ENCODE measurements around the gene JADE1.
A peak's percentile ranks its signal among the peaks of the same experiment; 100 is the strongest.

Gene JADE1

DNA sequence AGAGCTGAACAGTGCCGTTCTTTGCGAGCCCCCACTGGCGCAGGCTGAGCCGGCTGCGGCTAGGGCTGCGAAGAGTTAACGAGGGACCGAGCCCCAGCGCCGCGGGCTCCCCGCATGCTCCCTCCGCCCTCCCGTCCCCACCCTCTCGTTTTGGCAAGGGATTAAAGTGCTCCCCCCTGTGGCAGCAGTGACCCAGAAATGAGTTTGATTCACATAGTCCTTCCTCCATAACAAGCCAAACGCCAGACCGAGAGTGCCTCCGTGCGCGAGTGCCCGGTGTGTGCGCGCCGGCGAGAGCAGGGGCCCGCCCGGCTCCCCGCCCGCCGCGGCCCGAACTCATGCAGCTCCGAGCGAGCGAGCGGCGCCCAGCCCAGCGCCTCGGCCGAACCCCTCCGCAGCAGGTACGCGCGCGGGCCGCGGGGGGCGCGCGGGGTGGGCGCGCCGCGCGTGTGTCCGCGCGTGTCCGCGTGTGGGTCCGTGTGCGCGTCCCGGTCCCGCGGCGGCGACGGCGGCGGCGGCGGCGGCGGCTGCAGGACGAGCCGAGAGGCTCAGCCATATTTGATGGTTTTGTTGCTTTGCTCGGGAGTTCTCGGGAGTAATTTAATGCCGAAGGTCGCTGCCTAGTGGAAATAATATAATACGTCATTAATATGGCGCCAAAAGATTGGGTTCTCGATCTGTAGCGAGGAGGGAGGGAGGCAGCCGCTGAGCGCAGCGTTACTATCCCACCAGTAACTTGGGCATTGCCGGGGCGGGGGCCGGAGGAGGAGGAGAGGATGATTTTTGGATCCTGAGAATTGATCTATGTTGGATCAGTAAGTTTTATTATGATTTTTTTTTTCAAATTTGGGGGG, at the start of gene JADE1:
JADE1 (plus strand) TSS at position 224 of the 854 bp plus-strand sequence. CDS start 22,059 bp downstream, outside the sequence.
- H3K27ac Mint-ChIP-seq = peak within 1 kb of the TSS; percentile 100
- H3K36me3 Mint-ChIP-seq = no peaks in the 10 kb centered on the region
- H3K27me3 Mint-ChIP-seq = no peaks in the 10 kb centered on the region
- H3K4me1 Mint-ChIP-seq (ENCODE audit: low read depth) = peaks cover 16% of the 10 kb centered on the region
- H3K4me3 Mint-ChIP-seq = peak within 1 kb of the TSS; percentile 100
- H3K9me3 Mint-ChIP-seq (ENCODE audit: low read depth) = no peaks in the 10 kb centered on the region

DNA sequence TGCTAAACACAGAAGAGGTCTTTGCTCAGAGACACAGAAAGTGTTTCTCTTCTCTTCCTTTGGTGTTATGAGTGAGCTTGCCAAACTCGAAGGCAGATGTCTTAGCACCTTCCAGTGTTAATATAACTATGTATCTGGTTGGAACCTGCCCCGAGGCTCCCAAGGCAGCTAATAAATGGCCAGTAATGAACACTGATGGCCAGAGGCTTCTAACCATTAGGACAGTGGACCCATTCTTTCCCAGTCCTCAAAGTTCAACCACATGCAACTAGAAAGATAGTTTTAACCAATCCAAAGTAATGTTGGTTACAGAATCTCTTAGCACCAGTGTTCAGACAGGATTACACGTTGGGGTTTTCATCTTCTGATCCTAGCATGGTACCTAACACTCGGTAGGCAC, 42.7 kb upstream of the JADE1 start:
- no peaks in the 10 kb centered on the region for H3K36me3 Mint-ChIP-seq

DNA sequence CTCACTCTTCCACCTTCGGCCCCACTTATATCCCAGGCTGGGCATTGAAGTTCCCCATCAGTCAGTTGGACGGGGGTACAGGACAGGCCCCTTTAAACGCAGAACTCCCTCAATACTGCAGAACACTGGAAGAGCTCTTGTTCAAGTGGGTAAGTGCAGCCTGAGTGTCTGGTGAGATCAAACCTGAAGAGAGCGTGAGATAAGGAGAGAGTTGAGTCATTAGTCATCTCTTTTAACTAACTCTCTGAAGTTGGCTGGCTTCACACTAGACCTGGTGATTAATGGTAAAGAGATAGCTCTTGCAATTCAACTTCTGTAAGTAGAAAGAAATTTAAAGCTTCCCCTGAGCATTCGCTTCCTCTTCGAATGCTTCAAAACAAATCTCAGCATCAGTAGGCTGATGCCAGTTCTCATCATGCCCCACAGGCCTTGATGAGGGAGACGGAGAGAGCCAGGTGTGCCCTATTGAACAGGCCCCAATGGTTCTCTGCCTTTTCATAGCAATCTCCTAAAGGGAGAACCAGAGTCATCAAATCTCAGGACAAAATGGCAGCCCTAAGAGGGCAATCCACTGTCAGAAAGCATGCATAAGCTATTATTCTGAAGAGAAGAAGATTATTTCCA, 41.0 kb upstream of the JADE1 start:
- no peak overlapping the region for H3K4me3 Mint-ChIP-seq
- no peak overlapping the region for H3K27ac Mint-ChIP-seq
- H3K9me3 Mint-ChIP-seq (ENCODE audit: low read depth) = no peaks in the 10 kb centered on the region
- H3K27me3 Mint-ChIP-seq = no peaks in the 10 kb centered on the region
- H3K36me3 Mint-ChIP-seq = no peaks in the 10 kb centered on the region
- no peaks in the 10 kb centered on the region for H3K4me1 Mint-ChIP-seq (ENCODE audit: low read depth)

More for the DNA sequence above, 42.7 kb upstream of the JADE1 start:
- no peaks in the 10 kb centered on the region for H3K9me3 Mint-ChIP-seq (ENCODE audit: low read depth)
- no peak overlapping the region for H3K27ac Mint-ChIP-seq
- H3K27me3 Mint-ChIP-seq = no peaks in the 10 kb centered on the region
- no peak overlapping the region for H3K4me3 Mint-ChIP-seq
- no peaks in the 10 kb centered on the region for H3K4me1 Mint-ChIP-seq (ENCODE audit: low read depth)

GRCh38 chr4:128769011-128769410, 40.5 kb upstream of the JADE1 start:
- no peaks in the 10 kb centered on the region for H3K27me3 Mint-ChIP-seq
- no peaks in the 10 kb centered on the region for H3K4me1 Mint-ChIP-seq (ENCODE audit: low read depth)
- no peaks in the 10 kb centered on the region for H3K9me3 Mint-ChIP-seq (ENCODE audit: low read depth)
- H3K36me3 Mint-ChIP-seq = no peaks in the 10 kb centered on the region
- no peak overlapping the region for H3K27ac Mint-ChIP-seq
- no peak overlapping the region for H3K4me3 Mint-ChIP-seq

- no peaks in the 10 kb centered on the region for H3K9me3 Mint-ChIP-seq (ENCODE audit: low read depth)
- H3K4me1 Mint-ChIP-seq (ENCODE audit: low read depth) = no peaks in the 10 kb centered on the region
- no peaks in the 10 kb centered on the region for H3K27me3 Mint-ChIP-seq
- H3K4me3 Mint-ChIP-seq = no peak overlapping the region
- no peak overlapping the region for H3K27ac Mint-ChIP-seq
- no peaks in the 10 kb centered on the region for H3K36me3 Mint-ChIP-seq
These were observed 38.7 kb upstream of the JADE1 start for GRCh38 chr4:128770807-128771206.

- H3K27ac Mint-ChIP-seq = no peak overlapping the region
- no peaks in the 10 kb centered on the region for H3K36me3 Mint-ChIP-seq
- no peaks in the 10 kb centered on the region for H3K9me3 Mint-ChIP-seq (ENCODE audit: low read depth)
- peaks cover 1% of the 10 kb centered on the region for H3K27me3 Mint-ChIP-seq
- no peak overlapping the region for H3K4me3 Mint-ChIP-seq
- no peaks in the 10 kb centered on the region for H3K4me1 Mint-ChIP-seq (ENCODE audit: low read depth)
These were observed 34.0 kb upstream of the JADE1 start for GRCh38 chr4:128775477-128775876.

DNA sequence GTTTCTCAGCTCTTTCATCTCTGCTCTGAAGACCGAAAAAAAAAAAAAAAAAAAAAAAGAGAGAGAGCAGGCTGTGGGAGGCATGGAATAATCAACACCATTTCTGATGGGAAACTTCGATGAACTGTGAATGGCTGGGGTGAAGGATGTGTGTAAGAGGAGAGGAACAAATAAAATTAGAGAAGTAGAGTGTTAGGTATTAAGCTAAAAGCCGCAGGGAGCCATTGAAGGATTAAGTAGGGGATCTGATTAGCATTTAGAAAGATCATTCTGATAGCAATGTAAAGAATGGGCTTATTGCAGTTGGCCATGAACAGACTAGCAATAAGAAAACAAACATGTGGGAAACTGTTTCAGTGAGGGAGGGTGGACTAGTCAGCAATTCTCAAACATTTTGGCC, 33.6 kb upstream of the JADE1 start:
- Mint-ChIP-seq H3K4me1 (ENCODE audit: low read depth) (no peaks in the 10 kb centered on the region), H3K36me3 (no peaks in the 10 kb centered on the region), H3K4me3 (no peak overlapping the region), H3K9me3 (ENCODE audit: low read depth) (no peaks in the 10 kb centered on the region), H3K27me3 (peaks cover 1% of the 10 kb centered on the region), H3K27ac (no peak overlapping the region)

GRCh38 chr4:128776794-128777216, 32.7 kb upstream of the JADE1 start:
- Mint-ChIP-seq H3K4me1 (ENCODE audit: low read depth) (no peaks in the 10 kb centered on the region), H3K27ac (no peak overlapping the region), H3K27me3 (peaks cover 1% of the 10 kb centered on the region), H3K9me3 (ENCODE audit: low read depth) (no peaks in the 10 kb centered on the region), H3K36me3 (no peaks in the 10 kb centered on the region), H3K4me3 (no peak overlapping the region)

GRCh38 chr4:128780688-128781087, 28.8 kb upstream of the JADE1 start:
- Mint-ChIP-seq H3K4me1 (ENCODE audit: low read depth) (no peaks in the 10 kb centered on the region), H3K9me3 (ENCODE audit: low read depth) (no peaks in the 10 kb centered on the region), H3K4me3 (no peak overlapping the region), H3K27ac (no peak overlapping the region), H3K27me3 (peaks cover 1% of the 10 kb centered on the region), H3K36me3 (no peaks in the 10 kb centered on the region)

GRCh38 chr4:128782076-128782715, 27.3 kb upstream of the JADE1 start:
- H3K36me3 Mint-ChIP-seq = no peaks in the 10 kb centered on the region
- peaks cover 1% of the 10 kb centered on the region for H3K27me3 Mint-ChIP-seq
- H3K4me3 Mint-ChIP-seq = no peak overlapping the region
- no peaks in the 10 kb centered on the region for H3K9me3 Mint-ChIP-seq (ENCODE audit: low read depth)
- no peak overlapping the region for H3K27ac Mint-ChIP-seq
- H3K4me1 Mint-ChIP-seq (ENCODE audit: low read depth) = no peaks in the 10 kb centered on the region

- Mint-ChIP-seq H3K9me3 (ENCODE audit: low read depth) (no peaks in the 10 kb centered on the region), H3K4me3 (no peak overlapping the region), H3K27ac (no peak overlapping the region), H3K27me3 (peaks cover 1% of the 10 kb centered on the region), H3K36me3 (no peaks in the 10 kb centered on the region), H3K4me1 (ENCODE audit: low read depth) (no peaks in the 10 kb centered on the region)
These were observed 26.5 kb upstream of the JADE1 start for GRCh38 chr4:128782875-128783614.

DNA sequence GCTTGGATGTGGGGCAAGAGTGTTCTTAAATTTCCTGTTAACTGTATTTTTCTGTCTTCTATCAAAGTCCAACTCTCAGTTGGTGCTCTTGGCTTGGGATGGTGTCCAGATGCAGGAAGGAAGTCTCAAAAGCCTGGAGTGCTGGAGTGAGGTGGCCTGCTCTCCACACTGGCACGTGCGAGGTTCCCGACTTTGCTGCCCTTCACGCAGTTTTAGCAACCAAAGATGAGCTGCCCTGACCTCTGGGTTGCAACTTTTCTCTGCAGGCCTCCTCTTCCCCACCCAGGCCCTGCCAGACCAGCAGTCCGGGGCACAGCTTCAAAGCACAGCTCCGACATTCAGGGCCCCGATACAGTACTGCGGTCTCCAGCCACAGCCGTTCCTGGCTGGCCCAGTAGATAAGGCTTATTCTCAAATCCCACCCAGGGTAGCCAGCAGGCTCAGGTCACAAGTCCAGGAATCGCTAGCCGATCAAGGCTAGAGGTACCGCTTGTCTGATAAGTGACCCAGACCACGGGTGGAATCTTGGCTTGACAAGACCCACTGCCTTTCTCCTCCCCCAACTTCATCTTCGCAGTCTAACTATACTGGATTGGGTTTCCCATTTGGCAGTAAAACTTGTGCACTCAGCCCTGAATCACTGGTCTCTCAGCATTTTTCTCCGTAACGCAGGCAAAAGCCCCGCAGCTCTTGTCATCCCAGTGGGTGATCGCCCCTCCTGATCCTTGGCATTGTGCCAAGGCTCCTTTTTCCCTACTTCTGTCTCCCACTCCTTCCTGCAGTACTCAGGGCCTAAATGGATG, 21.8 kb upstream of the JADE1 start:
- no peak overlapping the region for H3K4me3 Mint-ChIP-seq
- no peaks in the 10 kb centered on the region for H3K9me3 Mint-ChIP-seq (ENCODE audit: low read depth)
- H3K4me1 Mint-ChIP-seq (ENCODE audit: low read depth) = no peaks in the 10 kb centered on the region
- H3K27me3 Mint-ChIP-seq = peaks cover 1% of the 10 kb centered on the region
- H3K36me3 Mint-ChIP-seq = no peaks in the 10 kb centered on the region
- no peak overlapping the region for H3K27ac Mint-ChIP-seq

DNA sequence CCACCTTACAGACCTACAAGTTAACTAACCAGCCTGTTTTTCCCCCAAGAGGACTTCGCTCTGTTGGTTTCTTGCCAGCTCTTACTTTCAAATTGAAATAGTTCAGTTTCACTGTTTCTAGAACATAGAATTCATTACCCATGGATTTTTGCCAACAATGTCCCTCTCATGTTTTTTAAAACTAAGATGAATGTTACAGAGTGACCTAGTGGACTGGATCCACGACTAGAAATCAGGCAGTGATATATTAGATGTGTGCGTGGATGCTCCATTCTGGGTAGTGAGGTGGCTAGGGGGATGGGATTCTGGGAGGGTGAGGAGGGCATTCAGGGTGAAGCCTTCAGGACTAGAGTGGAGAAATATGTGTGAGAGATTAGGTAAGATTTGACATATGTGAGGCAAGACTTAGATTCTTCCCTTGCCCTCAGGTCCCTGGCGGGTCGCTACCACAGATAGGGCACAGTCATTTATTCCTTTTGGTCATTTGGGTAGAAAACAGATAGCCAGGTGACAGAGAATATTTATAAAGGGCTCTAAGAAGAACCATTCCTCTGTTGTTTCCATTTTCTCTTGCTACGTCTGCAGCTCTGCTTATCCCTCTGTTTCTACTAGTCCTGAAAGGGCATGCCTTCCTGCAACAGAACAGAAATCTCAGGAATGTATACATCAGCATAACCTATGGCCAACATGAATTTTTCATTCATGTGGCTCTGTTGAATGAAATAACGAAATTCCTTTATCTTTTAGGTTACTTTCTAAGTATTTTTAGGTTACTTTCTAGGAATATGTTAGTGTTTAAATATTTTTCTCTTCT, 15.4 kb upstream of the JADE1 start:
- no peaks in the 10 kb centered on the region for H3K9me3 Mint-ChIP-seq (ENCODE audit: low read depth)
- no peak overlapping the region for H3K27ac Mint-ChIP-seq
- H3K27me3 Mint-ChIP-seq = peaks cover 3% of the 10 kb centered on the region
- no peaks in the 10 kb centered on the region for H3K36me3 Mint-ChIP-seq
- H3K4me3 Mint-ChIP-seq = no peak overlapping the region
- H3K4me1 Mint-ChIP-seq (ENCODE audit: low read depth) = no peaks in the 10 kb centered on the region

Data from activated naive CD8-positive, alpha-beta T cell (primary cell).